Stimulated activated naive CD8-positive, alpha-beta T cell treated with anti-CD3 and anti-CD28 coated beads, Interleukin-15, Interleukin-2, amounts not matched to agents 100 U/mL and 50 U/mL, for 24 hours (primary cell): Measurements from ENCODE around the gene ZDHHC12.

Source experiments
- ATAC-seq: fragments of 150-1000 bp; cut with Tn5 transposase; one replicate; pipeline ENCODE4 v1.10.0; 2021
- DNase-seq: peaks from one replicate; pipeline ENCODE4 v3.0.0; 2021

ZDHHC12 gene

DNA sequence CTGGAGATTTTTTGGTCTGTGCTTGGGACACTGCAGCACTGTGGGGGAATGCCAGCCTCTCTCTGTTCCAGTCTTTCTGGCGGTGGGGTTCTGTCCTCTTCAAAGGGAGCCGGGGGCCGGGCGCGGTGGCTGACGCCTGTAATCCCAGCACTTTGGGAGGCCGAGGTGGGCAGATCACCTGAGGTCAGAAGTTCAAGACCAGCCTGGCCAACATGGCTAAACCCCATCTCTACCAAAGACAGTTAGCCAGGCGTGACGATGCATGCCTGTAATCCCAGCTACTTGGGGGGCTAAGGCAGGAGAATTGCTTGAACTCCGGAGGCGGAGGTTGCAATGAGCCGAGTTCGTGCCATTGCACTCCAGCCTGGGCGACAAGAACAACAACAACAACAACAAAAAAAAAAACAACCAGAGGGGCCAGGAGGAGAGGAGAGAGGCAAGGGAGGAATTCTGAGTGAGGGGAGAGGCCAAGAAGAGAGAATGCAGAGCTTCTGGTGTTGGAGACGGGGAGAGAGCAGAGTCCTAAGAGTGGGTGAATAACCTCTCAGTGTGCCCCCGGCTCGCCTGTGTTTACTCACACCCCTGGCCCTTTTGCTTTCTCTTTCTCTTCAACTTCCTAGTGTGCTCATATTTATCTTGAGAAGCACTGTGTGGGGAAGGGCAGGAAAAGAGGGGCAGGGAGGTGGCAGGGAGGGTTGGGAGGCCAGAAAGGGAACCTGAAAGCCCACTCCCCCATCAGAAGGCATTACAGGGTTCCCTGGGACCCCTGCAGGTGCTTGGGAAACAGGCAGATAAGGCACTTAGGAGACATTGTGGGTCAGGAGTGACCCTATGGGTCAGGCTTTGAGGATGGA, 38.1 kb downstream of the ZDHHC12 start:
- ATAC-seq: no peak
- peak; percentile 37 for DNase-seq

DNA sequence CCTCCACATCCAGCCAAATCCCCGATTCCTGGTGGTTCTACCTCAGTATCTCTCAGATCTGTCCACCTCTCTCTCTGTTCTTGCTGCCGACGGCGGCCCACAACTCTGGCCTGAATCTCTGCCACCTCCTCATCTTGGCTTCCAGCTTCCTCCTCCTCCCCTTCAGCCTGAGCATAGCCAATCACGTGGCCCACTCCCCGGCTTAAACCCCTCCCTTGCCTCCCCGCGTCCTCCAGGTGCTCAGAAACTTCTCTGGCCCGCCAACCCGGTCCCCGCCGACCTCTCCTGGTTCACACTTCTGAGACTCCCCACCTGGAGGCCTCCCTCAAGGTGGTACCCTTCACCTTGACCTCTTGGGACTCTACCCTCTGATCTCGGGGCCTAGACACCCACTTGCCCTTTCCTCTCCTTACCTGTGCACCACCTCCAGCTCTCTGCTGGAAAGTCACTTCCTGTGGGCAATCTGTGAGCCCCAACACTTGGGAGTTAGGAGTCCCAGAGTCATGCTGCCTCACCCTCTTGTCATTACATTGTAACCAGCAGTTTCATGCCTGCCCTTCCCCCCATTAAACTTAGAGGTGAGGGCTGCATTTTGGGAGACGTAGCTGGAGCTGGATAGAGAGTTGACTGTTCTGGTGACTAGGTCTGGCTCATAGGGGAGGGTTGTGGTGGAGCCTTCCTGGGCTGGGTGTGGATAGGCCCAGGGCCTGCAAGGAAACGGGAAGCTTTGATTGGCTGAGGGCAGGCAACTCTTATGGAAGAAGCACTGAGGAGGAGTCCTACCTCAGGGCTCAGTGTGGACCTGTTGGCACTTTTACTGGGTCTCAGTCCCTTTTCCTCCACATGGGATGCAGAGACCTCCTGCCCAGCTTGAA, 39.4 kb downstream of the ZDHHC12 start:
- ATAC-seq (peak; percentile 57), DNase-seq (peak; percentile 84)

DNA sequence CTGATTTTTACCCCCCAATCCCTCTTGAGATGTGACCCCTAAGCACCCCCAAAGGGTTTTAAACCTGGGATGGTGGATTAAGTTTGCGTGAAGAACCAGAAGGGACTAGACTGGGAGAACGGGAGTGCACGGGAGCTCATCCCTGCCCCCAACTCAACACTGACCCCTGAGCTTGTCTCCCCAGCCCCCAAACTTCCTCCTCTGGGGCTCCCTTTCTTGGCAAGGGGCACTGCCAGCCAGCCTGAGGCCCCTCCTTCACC, 39.9 kb downstream of the ZDHHC12 start:
- ATAC-seq: no peak
- DNase-seq: no peak

DNA sequence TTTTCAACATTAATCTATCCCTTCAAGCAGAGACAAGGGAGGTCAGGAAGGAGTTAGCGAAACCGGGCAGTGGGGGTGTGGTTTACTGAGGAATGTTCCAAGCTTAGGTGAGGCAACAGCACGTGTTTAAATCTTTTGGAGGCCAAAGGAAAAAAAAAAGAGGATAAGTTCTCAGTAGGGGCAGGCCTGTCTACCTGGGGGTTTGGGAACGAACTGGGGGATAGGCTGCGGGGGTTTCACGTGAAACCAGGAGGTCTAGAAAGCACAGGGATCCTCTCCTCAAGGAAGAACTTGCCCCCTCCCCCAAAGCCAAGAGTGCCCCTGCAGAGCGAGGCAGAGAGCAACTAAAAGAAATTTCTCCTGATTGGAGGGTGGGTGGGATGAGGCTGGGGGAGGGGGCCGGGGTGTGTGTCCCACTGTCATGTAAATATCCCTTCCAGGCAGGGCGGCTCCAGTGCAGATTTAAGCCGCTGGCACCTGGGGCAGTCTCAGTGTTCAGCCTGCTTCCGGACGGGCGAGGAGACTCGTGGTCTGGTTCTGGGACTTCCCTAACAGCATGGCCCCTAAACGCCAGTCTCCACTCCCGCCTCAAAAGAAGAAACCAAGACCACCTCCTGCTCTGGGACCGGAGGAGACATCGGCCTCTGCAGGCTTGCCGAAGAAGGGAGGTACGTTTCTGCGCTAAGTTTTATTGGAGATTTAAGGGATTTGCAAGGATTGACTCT, 40.4 kb downstream of the ZDHHC12 start:
- ATAC-seq (peak; percentile 25), DNase-seq (peak; percentile 65)

DNA sequence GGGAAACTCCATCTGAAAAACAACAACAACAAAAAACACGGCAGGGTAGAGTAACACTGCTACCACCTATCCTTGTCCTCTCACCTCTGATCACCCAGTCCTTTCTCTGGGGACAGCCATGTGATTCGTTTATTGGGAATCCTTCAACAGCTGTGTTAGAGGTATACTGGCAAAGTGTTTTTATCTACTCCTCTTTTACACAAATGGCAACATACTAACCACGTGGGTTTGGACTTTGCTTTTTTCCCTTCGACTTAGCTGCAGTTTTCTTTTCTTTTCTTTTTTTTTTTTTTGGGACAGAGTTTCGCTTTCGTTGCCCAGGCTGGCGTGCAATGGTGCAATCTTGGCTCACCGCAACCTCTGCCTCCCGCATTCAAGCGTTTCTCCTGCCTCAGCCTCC, 46.1 kb downstream of the ZDHHC12 start:
- ATAC-seq: no peak

DNA sequence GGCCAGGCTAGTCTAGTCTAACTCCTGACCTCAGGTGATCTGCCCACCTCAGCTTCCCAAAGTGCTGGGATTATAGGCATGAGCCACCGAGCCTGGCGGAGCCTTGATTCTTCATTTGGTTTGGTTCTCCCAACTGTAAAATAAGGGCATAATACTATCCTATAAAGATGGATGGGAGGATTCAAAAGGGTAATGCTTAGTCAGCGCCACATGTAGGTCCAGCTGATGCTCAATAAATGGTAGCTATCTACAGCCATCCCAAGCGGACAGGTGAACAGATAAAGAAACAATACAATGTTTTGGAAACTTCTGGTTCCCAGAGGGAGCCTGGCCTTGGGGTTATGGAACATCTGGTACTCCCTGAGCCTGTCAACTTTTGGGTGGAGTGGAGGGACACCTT, 48.5 kb downstream of the ZDHHC12 start:
- ATAC-seq (no peak), DNase-seq (no peak)

More for the DNA sequence above, 46.1 kb downstream of the ZDHHC12 start:
- no peak for DNase-seq
